MM.1S (cell line): ENCODE results near the gene BRINP1.

Source experiments
- DNase-seq: peaks from one replicate; pipeline ENCODE4 v3.0.0-alpha.2; 2015
- H2AFZ ChIP-seq: fragments of 300-600 bp; sonication (generic); 2 replicates; pipeline ENCODE4 v1.6.0; 2016; ENCODE audit warnings: antibody characterized with exemption, low read length
- H3F3A ChIP-seq: fragments of 300-600 bp; sonication (generic); 2 replicates; pipeline ENCODE4 v1.6.1; 2016; ENCODE audit warnings: mild to moderate bottlenecking, antibody characterized with exemption, low read length, moderate library complexity, mixed read lengths; ENCODE audit not compliant: insufficient read depth
- H3K27ac ChIP-seq: fragments of 300-600 bp; sonication (generic); 2 replicates; pipeline ENCODE4 v1.5.1; 2016; ENCODE audit warnings: mild to moderate bottlenecking, low read length
- H3K27me3 ChIP-seq: fragments of 300-600 bp; sonication (generic); replicated peaks from 2 replicates; pipeline ENCODE4 v1.6.0; 2016; ENCODE audit warnings: low read length; ENCODE audit not compliant: insufficient read depth
- H3K36me3 ChIP-seq: fragments of 300-600 bp; sonication (generic); replicated peaks from 2 replicates; pipeline ENCODE4 v1.6.1; 2016; ENCODE audit warnings: mild to moderate bottlenecking, low read length, mixed read lengths; ENCODE audit not compliant: insufficient read depth
- H3K4me1 ChIP-seq: fragments of 300-600 bp; sonication (generic); 2 replicates; pipeline ENCODE4 v1.6.1; 2016; ENCODE audit warnings: low read length, mixed read lengths
- H3K4me2 ChIP-seq: fragments of 300-600 bp; sonication (generic); 2 replicates; pipeline ENCODE4 v1.6.0; 2016; ENCODE audit warnings: low read depth, low read length
- H3K4me3 ChIP-seq: fragments of 300-600 bp; sonication (generic); 2 replicates; pipeline ENCODE4 v1.5.1; 2016; ENCODE audit warnings: low read length, mixed read lengths
- H3K79me2 ChIP-seq: fragments of 300-600 bp; sonication (generic); 2 replicates; pipeline ENCODE4 v1.6.1; 2016; ENCODE audit warnings: mixed run types, low read length, mixed read lengths
- H3K9ac ChIP-seq: fragments of 300-600 bp; sonication (generic); 2 replicates; pipeline ENCODE4 v1.6.1; 2016; ENCODE audit warnings: low read length, mixed read lengths
- H3K9me2 ChIP-seq: fragments of 300-600 bp; sonication (generic); replicated peaks from 2 replicates; pipeline ENCODE4 v1.6.1; 2016; ENCODE audit warnings: mild to moderate bottlenecking, low read length, mixed read lengths; ENCODE audit not compliant: insufficient read depth
- H3K9me3 ChIP-seq: fragments of 300-600 bp; sonication (generic); replicated peaks from 2 replicates; pipeline ENCODE4 v1.6.1; 2016; ENCODE audit warnings: mild to moderate bottlenecking, low read length, mixed read lengths; ENCODE audit not compliant: insufficient read depth
- H4K20me1 ChIP-seq: fragments of 300-600 bp; sonication (generic); 2 replicates; pipeline ENCODE4 v1.6.1; 2016; ENCODE audit warnings: mild to moderate bottlenecking, low read length, moderate library complexity, mixed read lengths; ENCODE audit not compliant: insufficient read depth
- EZH2 ChIP-seq: fragments of 300-600 bp; sonication (generic); optimal IDR thresholded peaks from 2 replicates; pipeline ENCODE3; 2017; ENCODE audit warnings: low read depth, mild to moderate bottlenecking, antibody characterized with exemption, low read length, mixed read lengths
- EZH2phosphoT487 ChIP-seq: fragments of 300-600 bp; sonication (generic); IDR thresholded peaks from 2 replicates; pipeline ENCODE4 v1.6.1; 2018; ENCODE audit warnings: antibody characterized with exemption, low read length
- TF ChIP-seq, protein P1 (sequence below): fragments of 300-600 bp; sonication (generic); IDR thresholded peaks from 2 replicates; pipeline ENCODE4 v1.5.1; 2016; ENCODE audit warnings: antibody characterized with exemption, low read length, mixed read lengths

BRINP1 gene

DNA sequence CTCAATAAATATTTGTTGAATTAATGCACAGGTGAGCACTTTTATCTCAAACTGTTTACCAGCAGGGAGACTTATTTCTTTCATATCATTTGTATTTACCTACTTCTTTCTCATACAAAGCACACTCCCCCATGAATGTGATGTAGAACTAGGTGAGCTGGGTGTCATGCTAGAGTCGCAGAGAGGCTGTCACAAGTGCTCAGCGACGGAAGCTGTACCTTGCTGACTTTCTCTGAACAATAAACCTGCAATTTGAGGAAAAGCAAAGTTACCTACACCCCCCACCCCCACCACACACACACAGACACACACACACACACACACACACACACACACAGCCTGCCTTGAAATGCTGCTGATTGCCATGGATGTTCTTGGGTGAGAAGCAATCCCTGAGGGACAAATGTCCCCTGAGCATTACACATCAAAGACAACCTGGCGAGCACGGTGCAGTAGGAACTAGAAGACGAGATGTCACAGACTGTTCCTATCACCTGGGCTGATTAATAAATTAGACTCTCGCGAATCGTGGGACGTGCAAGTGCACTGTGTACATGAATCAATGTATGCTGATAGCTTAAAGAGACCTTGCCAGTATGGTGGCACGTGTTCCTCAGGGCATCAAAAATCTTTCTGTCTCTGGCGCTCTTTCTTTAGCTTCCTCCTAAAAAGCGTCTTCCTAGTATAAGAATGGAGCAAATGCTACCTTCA lies 66.1 kb downstream of the BRINP1 start:
- H3F3A ChIP-seq: no peaks in the 10 kb centered on the region
- no peaks in the 10 kb centered on the region for H3K9me3 ChIP-seq
- H3K9ac ChIP-seq: no peak overlapping the region
- H3K27me3 ChIP-seq: no peaks in the 10 kb centered on the region
- H3K79me2 ChIP-seq: no peaks in the 10 kb centered on the region
- peaks cover 6% of the 10 kb centered on the region; the same call in 1 of the 2 replicates for H3K4me1 ChIP-seq
- no peaks in the 10 kb centered on the region for H3K36me3 ChIP-seq
- TF ChIP-seq EZH2phosphoT487 (no peak), EZH2 (no peak)
- TF ChIP-seq, protein P1, sequence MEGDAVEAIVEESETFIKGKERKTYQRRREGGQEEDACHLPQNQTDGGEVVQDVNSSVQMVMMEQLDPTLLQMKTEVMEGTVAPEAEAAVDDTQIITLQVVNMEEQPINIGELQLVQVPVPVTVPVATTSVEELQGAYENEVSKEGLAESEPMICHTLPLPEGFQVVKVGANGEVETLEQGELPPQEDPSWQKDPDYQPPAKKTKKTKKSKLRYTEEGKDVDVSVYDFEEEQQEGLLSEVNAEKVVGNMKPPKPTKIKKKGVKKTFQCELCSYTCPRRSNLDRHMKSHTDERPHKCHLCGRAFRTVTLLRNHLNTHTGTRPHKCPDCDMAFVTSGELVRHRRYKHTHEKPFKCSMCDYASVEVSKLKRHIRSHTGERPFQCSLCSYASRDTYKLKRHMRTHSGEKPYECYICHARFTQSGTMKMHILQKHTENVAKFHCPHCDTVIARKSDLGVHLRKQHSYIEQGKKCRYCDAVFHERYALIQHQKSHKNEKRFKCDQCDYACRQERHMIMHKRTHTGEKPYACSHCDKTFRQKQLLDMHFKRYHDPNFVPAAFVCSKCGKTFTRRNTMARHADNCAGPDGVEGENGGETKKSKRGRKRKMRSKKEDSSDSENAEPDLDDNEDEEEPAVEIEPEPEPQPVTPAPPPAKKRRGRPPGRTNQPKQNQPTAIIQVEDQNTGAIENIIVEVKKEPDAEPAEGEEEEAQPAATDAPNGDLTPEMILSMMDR: no peak
- no peaks in the 10 kb centered on the region for H4K20me1 ChIP-seq
- no peak overlapping the region for H3K4me2 ChIP-seq
- H3K9me2 ChIP-seq: no peaks in the 10 kb centered on the region
- DNase-seq: no peak
- H3K4me3 ChIP-seq: no peak overlapping the region
- H2AFZ ChIP-seq: no peak overlapping the region
- no peak overlapping the region for H3K27ac ChIP-seq

DNA sequence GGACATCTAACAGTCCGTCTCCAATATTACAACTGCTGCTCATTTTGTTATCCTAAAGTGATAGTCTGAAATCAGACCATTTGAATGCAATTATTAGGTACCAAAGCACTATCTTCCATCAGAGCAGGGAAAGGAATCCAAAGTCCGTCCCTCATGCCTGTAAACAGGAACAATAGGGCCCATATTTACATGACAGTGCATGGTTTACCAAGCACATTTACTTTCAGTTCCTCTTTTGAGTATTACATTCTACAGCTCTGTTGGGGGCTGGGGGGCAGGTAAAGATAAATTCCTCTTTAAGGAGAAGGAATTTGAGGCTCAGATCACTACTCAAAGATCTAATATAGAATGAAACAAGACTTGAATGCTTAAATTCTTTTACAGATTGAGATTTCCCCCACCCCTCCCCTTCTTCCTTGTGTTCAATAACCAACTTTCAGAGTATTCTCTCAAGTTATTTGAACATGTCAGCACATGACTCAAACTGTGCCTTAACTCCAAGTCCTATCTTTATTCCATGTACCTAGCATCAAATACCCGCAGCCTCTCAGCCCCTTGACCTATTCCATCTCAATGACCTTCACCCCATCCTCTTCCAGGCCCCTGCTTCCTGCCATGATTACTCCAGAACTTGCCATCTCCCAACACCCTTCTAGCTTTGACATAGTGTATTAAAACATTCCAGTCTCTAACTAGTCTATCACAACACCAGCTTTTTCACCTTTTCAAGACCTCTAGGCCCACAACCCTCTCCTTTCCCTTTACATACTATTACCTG lies 71.0 kb downstream of the BRINP1 start:
- no peak overlapping the region for H3K9ac ChIP-seq
- 0 out of 2 replicates have a peak overlapping the region, but pooled peaks have one; percentile 26 for H2AFZ ChIP-seq
- TF ChIP-seq, protein P1: no peak
- TF ChIP-seq EZH2 (no peak), EZH2phosphoT487 (no peak)
- H3K27ac ChIP-seq: no peak overlapping the region
- DNase-seq: peak; percentile 43
- no peaks in the 10 kb centered on the region for H3F3A ChIP-seq
- no peaks in the 10 kb centered on the region for H3K79me2 ChIP-seq
- H3K4me2 ChIP-seq: peak overlapping the region; percentile 31; the same call in 1 of the 2 replicates
- H3K4me3 ChIP-seq: no peak overlapping the region
- H3K36me3 ChIP-seq: no peaks in the 10 kb centered on the region
- H4K20me1 ChIP-seq: no peaks in the 10 kb centered on the region
- H3K9me2 ChIP-seq: no peaks in the 10 kb centered on the region
- H3K9me3 ChIP-seq: no peaks in the 10 kb centered on the region
- peaks cover 6% of the 10 kb centered on the region; the same call in 1 of the 2 replicates for H3K4me1 ChIP-seq
- no peaks in the 10 kb centered on the region for H3K27me3 ChIP-seq

DNA sequence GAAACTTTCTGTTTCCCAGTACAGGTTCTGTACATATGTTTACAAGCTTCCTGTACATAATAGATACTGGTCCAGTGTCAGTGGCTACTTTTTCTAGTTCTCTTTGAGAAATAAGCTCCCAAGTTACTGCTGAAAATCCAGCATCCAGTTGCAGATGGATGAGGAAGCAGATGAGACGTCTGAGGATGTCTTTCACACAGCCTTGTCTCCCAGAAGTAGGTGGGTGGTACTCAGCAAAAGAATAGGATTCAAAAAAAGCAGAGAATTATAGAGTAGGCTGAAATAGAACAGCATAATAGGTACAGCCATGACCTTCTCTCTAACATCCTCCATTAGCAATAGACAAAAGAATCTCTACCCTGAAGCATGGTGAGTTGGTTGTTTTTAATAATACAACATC lies 77.7 kb downstream of the BRINP1 start:
- no peaks in the 10 kb centered on the region for H3K9me2 ChIP-seq
- H3K79me2 ChIP-seq: no peaks in the 10 kb centered on the region
- H3K4me2 ChIP-seq: no peak overlapping the region
- H3F3A ChIP-seq: no peaks in the 10 kb centered on the region
- H2AFZ ChIP-seq: no peak overlapping the region
- TF ChIP-seq EZH2 (no peak), EZH2phosphoT487 (no peak)
- TF ChIP-seq, protein P1: no peak
- no peaks in the 10 kb centered on the region for H3K4me1 ChIP-seq
- no peaks in the 10 kb centered on the region for H3K27me3 ChIP-seq
- H4K20me1 ChIP-seq: no peaks in the 10 kb centered on the region
- no peak for DNase-seq
- no peak overlapping the region for H3K9ac ChIP-seq
- H3K27ac ChIP-seq: no peak overlapping the region
- no peak overlapping the region for H3K4me3 ChIP-seq
- no peaks in the 10 kb centered on the region for H3K36me3 ChIP-seq
- no peaks in the 10 kb centered on the region for H3K9me3 ChIP-seq
